HG03520 (cell line): Measurements from ENCODE around the gene CALCA.

Experiments
- ATAC-seq: cut with Tn5 transposase; IDR thresholded peaks from one replicate; pipeline ENCODE4 v1.9.1; 2021; ENCODE audit warnings: mild to moderate bottlenecking, moderate library complexity; ENCODE audit not compliant: unreplicated experiment

The CALCA gene

DNA sequence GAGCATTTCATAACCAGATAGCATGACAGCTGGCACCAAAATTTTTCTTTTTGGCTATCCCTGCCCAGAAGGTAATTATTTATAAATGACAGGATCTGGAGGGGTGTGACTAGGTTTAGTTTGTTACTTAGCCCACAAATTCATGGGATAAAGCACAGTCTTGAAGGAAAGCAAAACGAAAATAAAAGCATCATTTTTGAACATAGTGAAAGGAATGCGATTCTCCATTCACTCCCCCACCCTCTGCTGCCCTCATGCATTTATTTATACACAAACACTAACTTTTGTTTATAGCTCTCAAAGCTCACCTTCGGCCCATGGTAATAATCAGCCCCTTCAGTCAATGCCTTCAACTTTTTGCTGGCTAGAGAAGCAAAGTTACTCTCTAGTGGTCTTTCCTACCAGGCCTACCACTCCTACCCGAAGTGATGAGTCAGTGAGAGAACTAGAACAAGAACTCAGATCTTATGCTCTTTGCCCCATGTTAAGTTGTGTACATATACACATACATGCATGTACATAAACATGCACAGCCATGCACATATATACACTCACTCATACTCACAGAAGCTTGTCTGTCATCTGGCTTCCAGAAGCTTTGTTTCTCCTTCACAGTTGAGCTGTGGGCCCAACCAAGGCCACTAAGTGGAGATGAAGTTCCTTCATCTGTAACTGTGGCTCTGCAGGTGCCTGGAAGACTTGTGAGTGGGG, 22.6 kb downstream of the CALCA start:
- ATAC-seq, result no peak

DNA sequence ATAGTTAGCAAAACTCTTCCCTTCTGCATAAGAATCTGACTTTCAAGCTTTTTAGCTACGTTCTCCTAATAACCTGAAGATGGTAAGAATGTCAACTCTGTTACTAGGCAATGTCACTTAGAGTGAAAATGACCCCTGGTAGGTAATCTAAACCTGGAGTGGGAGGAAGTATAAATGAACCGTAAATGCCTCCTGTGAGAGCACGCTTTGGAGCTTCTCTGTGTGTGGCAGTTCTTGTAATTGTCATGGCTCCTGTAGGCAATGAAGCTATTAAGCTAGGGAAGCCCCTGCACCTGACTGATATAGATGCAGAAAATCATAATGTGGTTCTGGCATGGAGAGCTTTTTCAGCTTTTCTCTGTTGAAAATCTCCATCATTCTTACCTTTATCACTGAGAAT, 29.4 kb downstream of the CALCA start:
- no peak for ATAC-seq

DNA sequence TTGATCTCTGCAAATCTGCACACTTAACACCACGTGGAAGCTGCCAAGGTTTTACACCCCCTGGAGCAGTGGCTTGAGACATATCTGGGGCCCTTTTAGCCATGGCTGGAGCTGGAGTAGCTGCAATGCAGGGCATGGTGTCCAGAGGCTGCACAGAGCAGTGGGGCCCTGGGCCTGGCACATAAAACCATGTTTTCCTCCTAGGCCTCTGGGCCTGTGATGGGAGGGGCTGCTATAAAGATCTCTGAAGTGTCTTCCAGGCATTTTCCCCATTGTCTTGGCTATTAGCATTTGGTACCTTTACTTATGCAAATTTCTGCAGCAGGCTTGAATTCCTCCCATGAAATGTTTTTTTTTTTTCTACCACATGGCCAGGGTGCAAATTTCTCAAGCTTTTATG, 33.2 kb downstream of the CALCA start:
- no peak for ATAC-seq

DNA sequence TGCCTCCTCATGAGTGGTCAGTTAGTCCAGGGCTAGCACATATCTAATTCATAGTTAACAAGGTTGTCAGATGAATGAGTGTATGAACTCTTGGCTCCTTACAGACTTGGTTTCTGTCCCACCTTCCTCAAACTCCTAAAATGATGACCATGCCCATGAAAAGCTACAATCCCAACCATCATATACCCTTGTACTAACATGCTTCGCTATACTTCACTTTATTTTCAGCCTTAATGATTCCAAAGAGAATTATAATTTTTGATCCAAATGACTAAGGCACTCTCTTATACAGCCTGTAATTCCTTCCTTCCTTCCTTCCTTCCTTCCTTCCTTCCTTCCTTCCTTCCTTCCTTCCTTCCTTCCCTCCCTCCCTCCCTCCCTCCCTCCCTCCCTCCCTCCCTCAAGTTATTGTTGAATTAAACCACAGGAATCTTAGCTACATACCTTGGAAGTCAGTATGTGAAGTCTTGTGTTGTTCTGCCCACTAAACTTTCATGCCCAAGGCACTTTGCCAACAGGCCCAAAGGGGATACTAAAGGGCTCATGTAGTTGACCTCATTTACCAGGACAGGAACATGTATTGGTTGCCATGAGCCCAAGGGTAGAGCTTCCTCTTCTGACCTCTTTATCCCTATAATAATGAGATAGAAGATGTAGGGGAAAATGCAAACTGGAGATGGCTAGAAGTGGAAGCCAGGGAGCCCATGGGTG, 37.4 kb downstream of the CALCA start:
- no peak for ATAC-seq

DNA sequence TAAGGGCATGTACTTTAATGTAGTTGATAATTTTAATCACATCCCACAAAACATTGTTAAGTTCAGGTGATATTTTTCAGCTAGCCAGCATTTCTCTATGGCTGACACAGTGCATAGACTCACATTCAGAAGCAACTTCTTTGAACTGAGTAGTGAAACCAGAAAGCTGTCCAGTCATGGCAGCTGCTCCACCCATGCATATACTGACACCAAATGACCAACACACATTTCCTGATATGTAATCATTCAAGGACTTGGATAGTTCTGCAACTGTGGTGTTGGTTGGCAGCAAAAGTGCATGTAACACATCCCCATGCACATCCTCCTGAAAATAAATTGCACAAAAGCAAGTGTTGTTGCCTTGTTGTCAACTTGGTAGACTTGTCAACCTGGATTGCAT, 39.7 kb downstream of the CALCA start:
- ATAC-seq, result no peak

DNA sequence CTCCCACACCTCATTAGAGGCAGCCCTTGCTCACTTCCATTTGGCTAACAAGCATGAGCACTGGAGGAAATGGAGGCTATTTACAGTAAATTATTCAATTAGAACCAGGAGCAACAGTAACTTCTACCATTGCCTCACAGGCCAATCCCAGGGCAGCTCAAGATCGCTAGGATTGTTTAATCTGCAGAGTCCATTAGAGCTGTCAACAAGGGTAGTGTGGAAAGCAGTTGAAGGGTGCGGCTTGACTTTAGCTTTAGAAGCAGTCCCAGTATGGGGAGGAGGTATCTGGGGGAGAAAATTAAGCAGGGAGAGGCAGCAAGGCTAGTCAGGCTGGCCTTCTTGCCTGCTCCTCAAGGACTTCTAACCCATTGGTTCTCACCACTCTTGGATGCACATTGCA, 41.8 kb downstream of the CALCA start:
- ATAC-seq, result no peak

DNA sequence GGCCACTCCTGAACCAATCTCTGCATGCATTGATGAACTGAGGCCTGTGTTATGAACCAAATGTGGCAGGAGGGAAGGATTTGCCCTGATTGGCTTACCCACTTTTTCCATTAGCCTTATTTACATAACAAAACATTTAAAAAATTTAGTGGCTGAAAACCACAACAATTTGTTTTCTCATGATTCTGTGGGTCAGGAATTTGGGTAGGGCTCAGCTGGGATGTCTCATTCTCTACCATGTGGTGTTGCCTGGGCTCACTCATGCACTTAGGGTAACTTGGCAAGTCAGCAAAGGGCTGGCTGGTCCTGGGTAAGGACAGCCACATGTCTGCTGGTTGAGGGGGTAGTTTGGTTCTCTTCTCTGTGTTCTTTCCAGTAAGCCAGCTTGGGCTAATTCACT, 45.0 kb downstream of the CALCA start:
- ATAC-seq, result no peak

DNA sequence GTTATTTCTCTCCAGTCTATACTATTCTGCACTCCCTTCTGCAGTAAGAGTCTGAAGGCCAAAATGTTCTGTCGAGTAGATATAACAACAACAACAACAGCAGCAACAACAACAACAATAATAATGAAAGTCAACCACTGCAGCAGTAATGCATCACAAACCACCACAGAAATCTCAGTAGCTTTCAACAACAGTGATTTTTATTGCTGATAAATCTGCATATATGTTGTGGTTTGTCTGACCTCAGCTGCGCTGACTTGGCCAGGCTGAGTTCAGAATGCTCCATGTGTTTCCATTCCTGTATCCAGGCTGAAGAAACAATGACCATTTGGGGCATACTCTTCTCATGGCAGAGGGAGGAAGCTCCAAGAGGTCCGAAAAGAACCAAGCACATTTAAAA, 47.8 kb downstream of the CALCA start:
- no peak for ATAC-seq
